Central memory CD8-positive, alpha-beta T cell (primary cell): ENCODE measurements around the gene IPCEF1.

Experiments used
- ATAC-seq: fragments of 150-1000 bp; cut with Tn5 transposase; replicated peaks from 2 replicates; pipeline ENCODE4 v1.10.0; 2022; ENCODE audit warnings: mild to moderate bottlenecking, moderate FRiP score, moderate number of reproducible peaks; ENCODE audit not compliant: poor library complexity, severe bottlenecking; ENCODE audit errors: extremely low read depth
- DNase-seq, 2 donors: peaks; one replicate each; pipeline ENCODE4 v3.0.0; 2021; ENCODE audit warnings: low spot score in 2 of 2
- H3K27ac Mint-ChIP-seq: one replicate; pipeline ENCODE4 v1.8.0; 2022; ENCODE audit warnings: low read depth, mild to moderate bottlenecking, moderate library complexity, mixed read lengths
- H3K27me3 Mint-ChIP-seq: one replicate; pipeline ENCODE4 v1.8.0; 2022; ENCODE audit warnings: mixed read lengths
- H3K36me3 Mint-ChIP-seq: one replicate; pipeline ENCODE4 v1.8.0; 2022; ENCODE audit warnings: mild to moderate bottlenecking, moderate library complexity, mixed read lengths; ENCODE audit not compliant: insufficient read depth
- H3K4me1 Mint-ChIP-seq: one replicate; pipeline ENCODE4 v1.8.0; 2022; ENCODE audit warnings: mixed read lengths
- H3K4me3 Mint-ChIP-seq: one replicate; pipeline ENCODE4 v1.8.0; 2022; ENCODE audit warnings: mild to moderate bottlenecking, moderate library complexity, mixed read lengths
- H3K9me3 Mint-ChIP-seq: one replicate; pipeline ENCODE4 v1.8.0; 2022; ENCODE audit warnings: mixed read lengths

Gene IPCEF1

GRCh38 chr6:154167126-154167525, 189.5 kb downstream of the IPCEF1 start:
- Mint-ChIP-seq H3K27ac (no peak overlapping the region), H3K27me3 (no peaks in the 10 kb centered on the region), H3K9me3 (no peaks in the 10 kb centered on the region), H3K36me3 (peaks cover 22% of the 10 kb centered on the region), H3K4me3 (no peak overlapping the region), H3K4me1 (peaks cover 45% of the 10 kb centered on the region)
- DNase-seq (no peak), ATAC-seq (no peak)

- H3K27me3 Mint-ChIP-seq, result no peaks in the 10 kb centered on the region
- H3K36me3 Mint-ChIP-seq, result peaks cover 22% of the 10 kb centered on the region
- DNase-seq, result no peak
- peak overlapping the region; percentile 25 for H3K27ac Mint-ChIP-seq
- H3K4me1 Mint-ChIP-seq, result peaks cover 42% of the 10 kb centered on the region
- H3K4me3 Mint-ChIP-seq, result no peak overlapping the region
- no peaks in the 10 kb centered on the region for H3K9me3 Mint-ChIP-seq
- ATAC-seq, result no peak
These were observed 190.5 kb downstream of the IPCEF1 start for GRCh38 chr6:154166140-154166539.

- DNase-seq, result no peak
These were observed 191.1 kb downstream of the IPCEF1 start for GRCh38 chr6:154165478-154165877.

GRCh38 chr6:154164397-154164796, 192.2 kb downstream of the IPCEF1 start:
- Mint-ChIP-seq H3K27ac (no peak overlapping the region), H3K4me1 (peaks cover 31% of the 10 kb centered on the region), H3K36me3 (peaks cover 21% of the 10 kb centered on the region), H3K9me3 (no peaks in the 10 kb centered on the region), H3K27me3 (no peaks in the 10 kb centered on the region), H3K4me3 (no peak overlapping the region)
- ATAC-seq, result no peak
- DNase-seq, result no peak

More at GRCh38 chr6:154165478-154165877, 191.1 kb downstream of the IPCEF1 start:
- Mint-ChIP-seq H3K27me3 (no peaks in the 10 kb centered on the region), H3K27ac (peak overlapping the region; percentile 25), H3K4me1 (peaks cover 41% of the 10 kb centered on the region), H3K9me3 (no peaks in the 10 kb centered on the region), H3K4me3 (no peak overlapping the region), H3K36me3 (peaks cover 24% of the 10 kb centered on the region)
- ATAC-seq, result no peak

- H3K36me3 Mint-ChIP-seq, result peaks cover 17% of the 10 kb centered on the region
- no peaks in the 10 kb centered on the region for H3K27me3 Mint-ChIP-seq
- H3K27ac Mint-ChIP-seq, result no peak overlapping the region
- H3K4me1 Mint-ChIP-seq, result peaks cover 39% of the 10 kb centered on the region
- DNase-seq (no peak), ATAC-seq (no peak)
- no peak overlapping the region for H3K4me3 Mint-ChIP-seq
- no peaks in the 10 kb centered on the region for H3K9me3 Mint-ChIP-seq
These were observed 194.9 kb downstream of the IPCEF1 start for GRCh38 chr6:154161689-154162088.

- ATAC-seq, result no peak
- peak overlapping the region; percentile 4 for H3K27ac Mint-ChIP-seq
- H3K4me1 Mint-ChIP-seq, result peaks cover 38% of the 10 kb centered on the region
- peaks cover 10% of the 10 kb centered on the region for H3K36me3 Mint-ChIP-seq
- DNase-seq, result no peak
- H3K27me3 Mint-ChIP-seq, result no peaks in the 10 kb centered on the region
- no peaks in the 10 kb centered on the region for H3K9me3 Mint-ChIP-seq
- H3K4me3 Mint-ChIP-seq, result no peak overlapping the region
These were observed 197.5 kb downstream of the IPCEF1 start for GRCh38 chr6:154159126-154159525.

- H3K27me3 Mint-ChIP-seq, result no peaks in the 10 kb centered on the region
- H3K4me1 Mint-ChIP-seq, result peaks cover 38% of the 10 kb centered on the region
- H3K4me3 Mint-ChIP-seq, result peak overlapping the region; percentile 77
These were observed 198.9 kb downstream of the IPCEF1 start for GRCh38 chr6:154157706-154158105.

GRCh38 chr6:154157082-154157481, 199.5 kb downstream of the IPCEF1 start:
- Mint-ChIP-seq H3K27ac (peak overlapping the region; percentile 91), H3K4me3 (peak overlapping the region; percentile 77), H3K9me3 (no peaks in the 10 kb centered on the region), H3K27me3 (no peaks in the 10 kb centered on the region), H3K4me1 (peaks cover 39% of the 10 kb centered on the region), H3K36me3 (peaks cover 10% of the 10 kb centered on the region)
- DNase-seq (no peak), ATAC-seq (peak; percentile 39)

More at GRCh38 chr6:154157706-154158105, 198.9 kb downstream of the IPCEF1 start:
- no peak for ATAC-seq
- Mint-ChIP-seq H3K36me3 (peaks cover 10% of the 10 kb centered on the region), H3K9me3 (no peaks in the 10 kb centered on the region), H3K27ac (peak overlapping the region; percentile 91)
- no peak for DNase-seq

GRCh38 chr6:154156135-154156896, 200.3 kb downstream of the IPCEF1 start:
- ATAC-seq (peak; percentile 82), DNase-seq (peak; percentile 33 to 45)
- Mint-ChIP-seq H3K36me3 (peaks cover 10% of the 10 kb centered on the region), H3K4me3 (peak overlapping the region; percentile 77), H3K4me1 (peaks cover 43% of the 10 kb centered on the region), H3K27ac (peak overlapping the region; percentile 91), H3K9me3 (no peaks in the 10 kb centered on the region), H3K27me3 (no peaks in the 10 kb centered on the region)

- H3K27me3 Mint-ChIP-seq, result no peaks in the 10 kb centered on the region
- H3K27ac Mint-ChIP-seq, result peak overlapping the region; percentile 38
- peaks cover 36% of the 10 kb centered on the region for H3K4me1 Mint-ChIP-seq
- H3K4me3 Mint-ChIP-seq, result no peak overlapping the region
- no peaks in the 10 kb centered on the region for H3K9me3 Mint-ChIP-seq
- peaks cover 6% of the 10 kb centered on the region for H3K36me3 Mint-ChIP-seq
- DNase-seq, result peak; percentile 44 to 48
- ATAC-seq, result no peak
These were observed 202.1 kb downstream of the IPCEF1 start for GRCh38 chr6:154154389-154154967.

GRCh38 chr6:154143753-154144152, 212.8 kb downstream of the IPCEF1 start:
- Mint-ChIP-seq H3K4me1 (no peaks in the 10 kb centered on the region), H3K4me3 (no peak overlapping the region), H3K27ac (no peak overlapping the region), H3K27me3 (peaks cover 45% of the 10 kb centered on the region), H3K9me3 (no peaks in the 10 kb centered on the region), H3K36me3 (no peaks in the 10 kb centered on the region)
- no peak for ATAC-seq
- DNase-seq, result no peak

- no peaks in the 10 kb centered on the region for H3K4me1 Mint-ChIP-seq
- no peak for ATAC-seq
- H3K4me3 Mint-ChIP-seq, result no peak overlapping the region
These were observed 215.9 kb downstream of the IPCEF1 start for GRCh38 chr6:154140743-154141142.

GRCh38 chr6:154139892-154140291, 216.7 kb downstream of the IPCEF1 start:
- no peak for DNase-seq
- H3K4me1 Mint-ChIP-seq, result no peaks in the 10 kb centered on the region
- no peak for ATAC-seq
- peaks cover 41% of the 10 kb centered on the region for H3K27me3 Mint-ChIP-seq
- no peaks in the 10 kb centered on the region for H3K9me3 Mint-ChIP-seq
- no peaks in the 10 kb centered on the region for H3K36me3 Mint-ChIP-seq
- no peak overlapping the region for H3K27ac Mint-ChIP-seq
- H3K4me3 Mint-ChIP-seq, result no peak overlapping the region

More at GRCh38 chr6:154140743-154141142, 215.9 kb downstream of the IPCEF1 start:
- H3K36me3 Mint-ChIP-seq, result no peaks in the 10 kb centered on the region
- peaks cover 45% of the 10 kb centered on the region for H3K27me3 Mint-ChIP-seq
- no peak overlapping the region for H3K27ac Mint-ChIP-seq
- DNase-seq, result no peak
- H3K9me3 Mint-ChIP-seq, result no peaks in the 10 kb centered on the region
